ENCODE results near the gene PLA2G4B.

Gene PLA2G4B

GRCh38 chr15:41896566-41896965 lies 57.9 kb downstream of the PLA2G4B start:
- in situ Hi-C loops (cut with HindIII; ENCODE audit: low sequenced_read_pairs): loop anchor here (25.0 kb wide), 1 partner anchor 109 kb away; no protein-coding TSS in a partner anchor

DNA sequence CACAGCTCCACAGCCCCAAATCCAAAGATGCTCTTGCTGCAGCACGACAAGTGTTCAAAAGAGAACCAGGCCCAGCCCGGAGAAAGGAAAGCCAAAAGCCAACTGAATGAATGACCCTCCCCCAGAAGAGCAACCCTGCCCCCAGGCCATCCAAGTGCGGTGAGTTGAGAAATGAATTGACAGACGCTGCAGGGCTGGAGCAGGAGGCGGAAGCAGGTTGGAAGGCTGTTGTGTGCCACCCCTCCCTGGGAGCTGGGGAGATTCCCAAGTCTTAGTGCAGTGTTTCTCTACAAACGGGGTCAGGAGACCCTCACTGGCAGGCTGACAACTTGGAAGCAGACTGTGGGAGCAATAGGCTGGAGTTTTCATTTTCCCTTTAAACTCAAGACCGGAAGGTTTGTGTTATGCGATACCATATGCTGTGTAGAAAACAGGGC lies 58.7 kb downstream of the PLA2G4B start:
- in situ Hi-C loops (cut with HindIII; ENCODE audit: low sequenced_read_pairs): loop anchor here (25.0 kb wide), 1 partner anchor 110 kb away; no protein-coding TSS in a partner anchor

All from DLD1 (cell line).